HG03064 (cell line): Measurements from ENCODE around the gene MAP3K3.
"Not testable (repeated sequence)": the region's sequence is repeated elsewhere in the genome, so short reads cannot be mapped to it uniquely, and the experiment has no call there.

ENCODE experiments used
- ATAC-seq: cut with Tn5 transposase; IDR thresholded peaks from one replicate; pipeline ENCODE4 v1.9.1; 2021; ENCODE audit warnings: low read depth; ENCODE audit not compliant: unreplicated experiment

Gene MAP3K3

DNA sequence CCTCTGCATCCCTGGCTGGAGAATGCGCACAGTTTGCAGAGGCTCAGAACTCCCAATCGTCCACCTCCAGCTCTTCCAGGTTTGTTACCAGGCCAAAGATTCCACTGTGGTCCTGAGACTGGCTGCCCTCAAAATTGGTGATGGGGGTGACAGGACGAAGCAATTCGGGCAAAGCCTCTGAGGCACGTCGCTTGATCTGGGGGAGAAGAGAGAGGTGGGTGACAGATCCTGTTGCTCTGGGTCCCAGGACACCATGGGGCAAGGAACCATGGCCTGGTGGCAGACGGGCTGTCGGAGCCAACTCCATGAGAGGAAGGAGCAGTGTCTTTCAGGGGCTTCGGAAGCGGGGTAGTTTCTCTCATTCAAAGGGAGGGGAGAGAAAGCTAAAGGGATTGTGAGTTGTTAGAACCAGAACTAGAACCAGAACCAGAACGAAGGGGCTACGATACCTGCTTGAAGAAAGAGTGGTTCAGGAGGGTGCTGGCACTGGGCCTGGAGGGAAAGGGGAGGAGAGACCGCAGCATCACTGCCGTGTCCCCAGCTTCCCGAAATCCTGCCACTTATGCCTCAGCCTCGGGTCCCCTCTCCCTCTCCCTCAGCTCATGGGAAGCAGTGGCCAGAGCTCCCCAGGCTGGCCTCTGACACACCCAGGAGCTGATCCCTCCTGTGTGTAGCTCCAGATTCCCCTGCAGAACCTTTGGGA, 81.5 kb downstream of the MAP3K3 start:
- ATAC-seq, result no peak

DNA sequence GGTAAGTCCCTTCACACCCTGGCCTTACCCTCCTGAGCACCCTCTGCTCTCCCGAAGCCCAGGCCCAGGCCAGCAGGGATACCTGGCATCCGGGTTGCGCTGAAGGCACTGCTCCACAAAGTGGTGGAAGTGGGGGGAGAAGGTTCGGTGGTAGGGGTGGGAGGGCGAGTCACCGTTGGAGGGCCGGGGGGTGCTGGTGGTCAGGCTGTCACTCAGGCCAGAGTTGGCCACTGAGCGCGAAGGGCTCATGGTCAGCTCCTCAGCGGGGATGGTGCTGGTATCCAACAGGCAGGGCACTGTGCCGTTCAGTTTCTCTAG, 82.0 kb downstream of the MAP3K3 start:
- ATAC-seq, result no peak

DNA sequence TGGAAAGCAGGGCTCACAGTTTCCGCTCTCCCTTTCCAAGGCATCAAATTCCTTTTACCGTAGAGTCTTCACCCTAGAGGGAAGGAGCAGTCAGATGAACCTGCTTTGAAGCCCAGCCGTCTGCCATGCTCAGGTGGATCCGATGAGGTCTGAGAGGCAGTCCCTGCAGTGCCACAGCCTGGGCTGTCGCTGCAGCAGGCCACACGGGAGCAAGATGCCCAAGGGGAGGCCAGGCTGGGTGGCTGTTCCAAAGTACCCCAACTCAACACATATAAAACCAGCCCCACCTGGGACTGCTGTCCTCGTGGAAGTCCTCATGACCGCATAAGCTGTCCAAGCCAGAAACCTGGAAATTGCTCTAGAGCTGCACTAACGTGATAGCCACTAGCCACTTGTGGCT, 82.6 kb downstream of the MAP3K3 start:
- no peak for ATAC-seq

DNA sequence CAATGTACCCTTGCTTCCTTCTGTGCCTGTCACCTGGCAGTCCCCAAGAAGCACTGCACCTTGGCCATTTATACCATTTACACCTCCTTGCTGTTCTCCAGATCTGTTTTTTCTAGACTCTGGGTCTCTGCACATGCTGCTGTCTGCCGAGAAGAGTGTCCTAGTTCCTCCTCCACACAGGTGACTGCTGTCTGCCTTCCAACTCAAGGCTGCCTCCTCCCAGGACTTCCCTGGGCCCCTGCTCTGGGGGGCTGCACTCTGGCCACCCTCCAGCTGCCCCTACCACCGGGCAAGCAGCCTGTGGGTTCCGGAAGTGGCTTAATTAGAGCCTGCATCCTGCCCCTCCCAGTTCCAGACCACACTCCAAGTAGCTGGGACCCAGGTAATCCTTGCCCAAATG, 83.4 kb downstream of the MAP3K3 start:
- no peak for ATAC-seq

DNA sequence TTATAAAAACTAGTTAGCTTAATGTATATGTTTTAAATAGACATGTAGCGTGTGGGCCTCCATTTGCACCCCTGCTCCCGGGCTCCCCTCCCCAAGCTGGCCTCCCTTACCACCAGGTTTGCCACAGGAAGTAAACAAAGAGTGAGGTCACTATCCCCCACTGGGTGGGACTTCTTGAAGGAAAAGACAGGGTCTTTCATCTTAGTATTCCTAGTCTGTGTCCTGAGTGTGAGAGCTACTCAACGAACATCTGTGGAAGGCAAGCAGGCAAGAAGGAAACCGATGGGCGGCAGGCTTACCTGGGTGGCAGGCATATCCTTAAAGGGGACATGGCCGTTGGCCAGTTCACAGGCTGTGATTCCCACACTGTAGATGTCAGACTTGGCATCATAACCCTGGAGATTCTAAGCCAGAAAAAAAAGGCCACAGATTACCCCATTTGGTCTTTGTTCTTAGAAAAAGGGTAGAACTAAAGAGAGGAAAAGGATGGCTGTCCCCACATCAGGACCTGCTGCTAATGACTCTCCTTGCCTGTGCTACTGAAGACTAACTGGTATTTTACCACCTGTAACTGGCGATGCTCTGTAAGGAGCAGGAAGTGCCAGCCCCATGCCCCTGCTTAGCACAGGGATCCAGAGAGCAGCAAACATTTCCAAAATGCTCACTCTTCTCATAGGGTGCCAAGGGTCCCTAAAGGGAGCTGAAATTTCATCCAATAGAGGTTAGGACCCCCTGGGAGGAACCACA, 84.3 kb downstream of the MAP3K3 start:
- ATAC-seq, result no peak

DNA sequence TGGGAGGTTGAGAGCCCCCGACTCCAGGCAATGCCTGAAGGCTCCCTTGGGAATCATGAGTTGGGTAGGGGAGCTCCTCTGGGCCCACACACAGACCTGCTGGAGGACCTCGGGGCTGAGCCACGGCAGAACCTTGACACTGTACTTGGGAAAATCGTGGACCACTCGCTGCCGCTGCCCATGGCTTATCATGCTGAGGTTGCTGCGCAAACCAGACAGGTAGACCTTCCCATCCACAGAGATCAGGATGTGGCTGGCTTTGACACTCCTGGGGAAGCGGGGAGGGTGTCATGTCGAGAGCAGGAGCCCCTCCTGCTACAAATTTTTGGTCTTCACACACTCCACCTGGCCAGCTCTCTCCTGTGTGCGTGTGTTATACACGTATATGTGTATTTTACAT, 84.9 kb downstream of the MAP3K3 start:
- no peak for ATAC-seq

DNA sequence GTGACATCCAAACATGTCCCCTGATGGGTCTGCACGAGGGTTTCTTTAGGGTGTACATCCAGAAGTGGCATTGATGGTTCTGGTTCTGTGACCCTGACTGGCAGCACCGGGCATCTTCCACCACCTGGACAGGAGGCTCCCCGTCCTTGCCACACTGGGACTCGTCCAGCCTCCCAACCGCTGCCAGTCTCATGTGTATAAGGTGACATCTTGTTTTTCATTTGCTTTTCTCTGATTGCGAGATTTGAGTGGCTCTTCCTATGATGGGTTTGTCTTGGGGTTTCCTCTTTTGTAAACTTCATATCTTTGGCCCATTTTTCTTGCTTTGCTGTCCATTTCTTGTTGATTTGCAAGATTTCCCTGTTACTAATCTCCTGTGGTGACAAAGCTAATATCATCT, 86.9 kb downstream of the MAP3K3 start:
- no peak for ATAC-seq

DNA sequence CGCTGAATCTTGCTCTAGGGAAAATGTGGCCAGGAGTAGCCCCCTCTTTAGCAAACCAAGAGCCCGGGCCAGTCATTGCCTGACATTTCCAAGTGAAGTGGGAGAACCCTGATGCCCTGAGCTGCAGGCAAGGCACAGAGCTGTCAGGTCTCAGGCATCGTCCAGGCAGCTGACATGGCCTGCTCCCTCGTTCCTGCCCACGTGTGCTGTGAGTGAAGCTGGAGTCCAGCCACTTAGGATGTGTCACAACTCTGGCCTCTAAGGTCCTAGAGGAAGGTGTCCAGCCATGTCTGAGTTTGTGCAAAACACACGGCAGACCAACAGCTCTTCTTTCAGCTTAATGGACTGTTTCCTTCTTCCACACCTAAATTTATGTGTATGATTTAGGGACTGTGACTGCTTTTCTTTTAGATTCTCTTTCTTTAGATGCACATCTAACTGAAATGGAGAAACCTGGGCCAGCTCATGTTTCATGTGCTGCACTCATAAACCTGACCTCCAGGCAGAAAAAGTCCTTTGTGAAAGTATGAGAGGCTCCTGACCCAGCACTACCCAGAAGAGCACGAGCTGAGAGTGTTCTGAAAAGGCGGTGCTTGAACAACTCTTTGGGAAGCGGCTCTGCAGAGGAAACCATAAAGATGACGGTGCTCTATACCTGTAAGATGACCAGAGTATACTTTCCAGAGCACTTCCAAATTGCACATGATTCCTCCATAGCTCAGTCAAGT, 92.5 kb downstream of the MAP3K3 start:
- no peak for ATAC-seq

DNA sequence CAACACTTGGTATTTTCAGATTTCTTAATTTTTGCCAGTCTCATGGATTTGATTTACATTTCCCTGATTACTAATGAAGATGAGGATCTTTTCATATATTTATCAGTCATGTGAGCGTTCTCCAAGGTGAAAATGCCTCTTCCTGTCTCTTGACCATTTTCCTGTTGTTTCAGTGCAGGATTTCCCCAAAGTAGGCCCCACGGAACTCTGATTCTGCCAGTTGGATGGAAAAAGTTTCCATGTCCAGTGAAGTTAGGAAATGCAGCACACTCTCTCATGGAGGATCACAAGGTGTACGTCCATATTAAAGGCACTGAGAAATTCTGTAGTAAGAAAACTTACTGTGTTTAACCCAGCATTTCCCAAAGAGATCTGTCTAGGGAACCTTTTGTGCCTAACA, 94.2 kb downstream of the MAP3K3 start:
- no peak for ATAC-seq

DNA sequence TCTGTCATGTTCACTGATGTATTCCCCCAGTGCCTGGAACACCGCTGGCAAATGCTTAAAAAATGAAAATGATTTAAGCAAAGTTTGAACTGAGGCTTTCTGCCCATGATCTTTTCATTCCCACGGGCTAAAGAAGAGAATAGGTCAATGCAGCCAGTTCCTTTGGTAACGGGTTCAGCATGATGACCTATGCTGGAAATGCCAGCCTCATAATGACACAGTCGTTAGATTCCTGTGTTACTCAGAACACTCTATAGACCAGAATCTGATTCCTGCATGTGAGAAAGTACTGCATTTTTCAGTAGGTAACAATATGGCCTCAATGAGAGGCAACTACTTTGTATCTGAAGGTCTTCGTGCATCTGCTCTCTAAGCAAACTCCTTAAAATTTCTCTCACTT, 96.8 kb downstream of the MAP3K3 start:
- ATAC-seq, result no peak

DNA sequence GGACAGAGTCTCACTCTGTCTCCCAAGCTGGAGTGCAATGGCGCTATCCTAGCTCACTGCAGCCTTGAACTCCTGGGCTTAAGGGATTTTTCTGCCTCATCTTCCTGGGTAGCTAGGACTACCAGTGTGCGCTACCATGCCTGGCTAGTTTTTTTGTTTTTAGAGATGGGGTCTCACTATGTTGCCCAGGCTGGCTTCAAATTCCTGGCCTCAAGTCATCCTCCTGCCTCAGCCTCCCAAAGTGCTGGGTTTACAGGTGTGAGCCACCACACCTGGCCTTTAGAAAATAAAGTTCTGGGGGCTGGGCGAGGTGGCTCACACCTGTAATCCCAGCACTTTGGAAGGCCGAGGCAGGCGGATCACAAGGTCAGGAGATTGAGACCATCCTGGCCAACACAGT, 98.0 kb downstream of the MAP3K3 start:
- ATAC-seq, result not testable (repeated sequence)

DNA sequence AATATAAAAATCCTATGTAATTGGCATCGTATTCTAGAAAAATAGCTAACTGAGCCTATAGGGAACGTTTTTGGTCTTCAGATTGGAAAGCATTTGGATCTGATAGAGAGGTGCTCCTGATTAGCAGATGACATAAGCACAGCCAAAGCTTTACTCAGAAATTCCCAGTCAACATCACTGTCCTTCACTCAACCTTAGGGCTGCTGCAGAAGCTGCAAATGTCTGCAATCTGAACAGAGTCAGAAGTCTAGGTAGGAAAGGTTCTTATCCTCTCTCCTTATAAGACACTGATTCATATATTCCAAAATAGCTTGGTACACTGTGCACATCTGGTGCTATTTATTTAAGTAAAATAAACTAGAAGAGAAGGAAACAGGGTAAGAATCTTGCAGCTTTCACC, 100.2 kb downstream of the MAP3K3 start:
- no peak for ATAC-seq

DNA sequence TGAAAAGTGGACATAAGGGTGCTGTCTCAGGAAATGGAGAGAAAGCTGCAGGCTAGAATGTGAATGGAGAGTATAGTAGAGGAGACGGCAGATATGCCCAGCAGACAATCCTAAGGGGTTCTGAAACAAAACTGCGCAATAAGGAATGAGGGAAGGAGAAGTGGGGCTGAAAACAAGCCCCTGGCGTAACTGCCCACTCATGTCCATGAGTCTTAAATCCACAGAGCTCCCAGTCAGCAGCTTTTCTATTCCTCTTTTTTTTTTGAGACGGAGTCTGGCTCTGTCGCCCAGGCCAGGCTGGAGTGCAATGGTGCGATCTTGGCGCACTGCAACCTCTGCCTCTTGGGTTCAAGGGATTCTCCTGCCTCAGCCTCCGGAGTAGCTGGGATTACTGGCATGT, 113.5 kb downstream of the MAP3K3 start:
- no peak for ATAC-seq

DNA sequence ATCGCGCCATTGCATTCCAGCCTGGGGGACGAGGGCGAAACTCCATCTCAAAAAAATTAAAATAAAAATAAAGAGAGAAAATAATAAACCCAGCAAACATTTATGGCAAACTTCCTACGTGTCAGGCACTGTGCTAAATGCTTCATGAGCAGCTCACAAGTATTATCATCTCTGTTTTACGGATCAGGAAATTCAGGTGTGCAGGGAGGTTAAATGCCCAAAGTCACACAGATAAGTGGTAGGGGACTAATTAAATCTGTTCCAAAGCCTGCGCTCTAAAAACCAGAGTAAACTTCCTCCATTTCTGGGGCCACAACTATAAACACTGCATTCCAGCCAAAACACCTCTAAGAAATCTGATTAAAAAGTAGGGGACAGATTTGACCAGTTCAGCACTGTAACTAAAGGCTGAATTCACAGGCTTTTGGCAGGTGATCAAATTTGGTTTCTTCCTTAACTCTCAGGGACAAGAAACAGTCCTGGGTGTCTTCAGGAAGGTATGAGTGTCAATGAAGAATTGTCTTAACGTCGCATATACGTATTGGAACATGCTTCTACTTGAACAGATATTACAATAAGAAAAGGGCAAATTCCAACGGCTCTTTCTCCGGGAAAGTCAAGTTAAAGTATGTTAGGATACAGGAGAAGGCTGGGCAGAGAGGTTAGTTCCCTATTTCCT, 118.4 kb downstream of the MAP3K3 start:
- no peak for ATAC-seq

DNA sequence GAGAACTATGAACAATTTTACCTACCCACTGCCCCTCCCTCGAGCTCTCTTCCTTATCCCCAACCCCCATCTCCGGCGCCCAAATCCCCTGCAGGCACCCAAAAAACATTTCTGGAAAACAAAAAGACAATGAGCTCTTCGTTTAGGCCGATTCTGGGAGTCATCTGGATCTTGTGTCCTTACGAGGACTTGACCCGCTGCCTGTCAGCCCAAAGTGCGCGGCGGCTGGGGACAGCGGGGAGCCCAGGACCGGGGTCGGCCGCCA, 118.9 kb downstream of the MAP3K3 start:
- ATAC-seq, result no peak

DNA sequence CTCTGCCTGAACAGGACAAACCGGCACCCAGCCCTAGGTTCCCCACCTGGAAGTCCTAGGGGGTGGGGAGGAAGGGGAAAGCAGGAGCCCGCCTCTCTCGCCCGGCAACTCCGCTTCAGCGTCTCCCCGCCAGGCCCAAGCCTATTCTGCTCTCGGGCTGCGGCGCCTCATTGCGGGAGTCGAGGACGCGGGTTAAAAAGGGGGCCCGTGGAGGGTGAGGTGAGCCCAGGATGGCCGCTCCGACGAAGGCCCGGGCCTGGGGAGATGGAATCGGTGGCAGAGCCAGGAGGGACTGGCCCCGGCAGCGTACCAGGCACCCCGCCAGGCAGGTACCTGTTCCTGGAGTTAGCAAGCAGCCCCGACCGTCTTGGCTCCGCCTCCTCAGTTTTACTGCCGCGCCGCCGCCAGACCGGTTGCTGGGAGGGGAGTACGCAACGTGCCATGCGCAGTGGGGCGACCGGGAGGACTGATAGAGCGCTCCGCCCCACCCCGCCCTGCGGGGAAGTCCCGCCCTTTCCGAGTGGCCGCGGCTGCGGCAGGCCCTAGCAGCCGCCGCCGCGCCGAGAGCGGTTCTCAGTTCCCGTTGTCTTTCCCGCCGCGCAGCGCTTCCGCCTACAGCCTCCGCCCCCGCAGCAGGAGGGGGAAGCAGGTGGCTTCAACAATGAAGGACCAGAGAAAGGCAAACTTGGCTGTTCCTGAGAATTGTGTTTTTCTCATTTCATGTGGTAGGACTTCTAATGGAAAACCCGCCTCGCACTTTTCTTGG, 119.4 kb downstream of the MAP3K3 start, which contains the start of gene STRADA:
Gene STRADA, minus strand, starts transcription at position 392 of the 766 bp plus-strand sequence. CDS start 13,430 bp downstream, outside the sequence.
- ATAC-seq, result peak; percentile 83
